ENCODE measurements around the gene PCA3. TPM values are rescaled to one million over a fixed set of nuclear protein-coding genes. Genes with fewer than 3 reads are reported as not detected.

The PCA3 gene
- total and polyA plus RNA-seq, 9 of the 15 experiments (the other 6 are each of a cell fraction or from before 2014, with no cell fraction given) = not detected

- H2AFZ ChIP-seq (ENCODE audit: low read depth, low read length) = no peak overlapping the region
- in situ Hi-C loops (cut with MboI) = no loop called here
- 0% methylated on average over 1 of the region's 1 CpG for WGBS (ENCODE audit: insufficient coverage, low coverage, missing lambda C conversion rate)
These were observed 25.6 kb downstream of the PCA3 start for GRCh38 chr9:76789840-76790239.

DNA sequence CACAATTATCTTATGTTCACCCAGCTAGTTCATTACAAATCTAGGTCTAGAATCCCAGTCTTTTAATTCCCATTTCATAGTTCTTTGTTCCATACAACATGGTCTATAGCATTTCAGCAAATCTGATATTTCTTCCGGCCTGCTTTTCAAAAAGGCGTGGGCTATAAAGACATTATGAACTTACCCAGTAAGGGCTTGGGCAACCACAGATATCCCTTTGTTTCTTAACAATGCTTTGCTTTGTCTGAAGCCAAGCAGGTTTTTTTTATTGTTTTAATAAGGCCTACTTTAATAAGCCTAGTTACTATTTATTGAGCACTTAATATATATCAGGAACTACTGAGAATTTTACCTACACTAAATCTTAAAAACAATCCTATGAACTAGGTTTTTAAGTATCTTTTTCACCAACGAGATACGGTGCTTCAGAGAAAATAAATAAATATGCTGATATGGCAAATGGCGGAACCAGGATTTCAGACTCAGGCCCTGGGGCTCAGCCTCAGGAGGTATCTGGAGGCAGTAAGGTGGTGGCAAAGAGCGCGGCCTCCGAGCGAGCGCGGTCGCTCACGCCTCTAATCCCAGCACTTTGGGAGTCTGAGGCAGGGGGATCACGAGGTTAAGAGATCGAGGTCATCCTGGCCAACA is 29.7 kb downstream of the PCA3 start:
- Histone ChIP-seq H3K36me3 (ENCODE audit: control insufficient read depth, insufficient read depth, low read length) (no peaks in the 10 kb centered on the region), H3K9me3 (replicated peaks; ENCODE audit: control insufficient read depth, insufficient read depth, low read depth, low read length) (no peaks in the 10 kb centered on the region), H3K9ac (ENCODE audit: insufficient read depth in 1 of 2, low read depth in 2 of 2, low read length in 2 of 2) (no peak overlapping the region), H2AFZ (ENCODE audit: low read depth, low read length) (no peak overlapping the region), H3K79me2 (ENCODE audit: control insufficient read depth, insufficient read depth, low read length) (no peaks in the 10 kb centered on the region), H3K27me3 (ENCODE audit: control insufficient read depth in 2 of 2, insufficient read depth in 2 of 2, low read length in 2 of 2) (peaks cover 0 to 4% of the 10 kb centered on the region in 2 experiments; a peak in 2 of 5 replicates), H4K20me1 (replicated peaks; ENCODE audit: control insufficient read depth, insufficient read depth, low read length) (no peaks in the 10 kb centered on the region), H3K27ac (ENCODE audit: extremely low read depth, low read depth, low read length) (no peak overlapping the region), H3K4me3 (no peak overlapping the region), H3K4me1 (replicated peaks in 1 of 2; ENCODE audit: control insufficient read depth in 2 of 2, insufficient read depth in 2 of 2, low read length in 2 of 2) (no peaks in the 10 kb centered on the region), H3K4me2 (ENCODE audit: insufficient read depth, low read length) (no peak overlapping the region), H3K9me1 (ENCODE audit: control insufficient read depth, insufficient read depth, low read length) (no peaks in the 10 kb centered on the region)
- FAIRE-seq = no peak
- BruUV-seq (replicated peaks) = no TSS peak
- intact Hi-C loops (cut with micrococcal nuclease) = no loop called here
- DNase-seq (ENCODE audit: extremely low read depth in 1 of 4, low spot score in 3 of 4) = no peak
- WGBS (ENCODE audit: insufficient coverage, low coverage, missing lambda C conversion rate) = under 1% methylated on average over 15 of the region's 15 CpGs
- ChIA-PET POLR2A (no interaction called here), CTCF (ENCODE audit: low intra/inter-chr PET ratio) (no interaction called here)
- in situ Hi-C loops (cut with MboI) = no loop called here
- ATAC-seq = no peak
- no peak for TF ChIP-seq HMBOX1 (IDR thresholded peaks at IDR 0.05)
- 0 out of 2 replicates have a peak, but pooled peaks have one; percentile 19 for TF ChIP-seq MAFG (tag; conservative IDR thresholded peaks at IDR 0.05)
- TF ChIP-seq ZBTB17 (CRISPR knock-in tag; IDR thresholded peaks at IDR 0.05) = no peak
- no peak for TF ChIP-seq CREB3L1 (IDR thresholded peaks at IDR 0.05; ENCODE audit: borderline replicate concordance, low read depth)
- no peak for TF ChIP-seq GTF2A2 (tag; IDR thresholded peaks at IDR 0.05)
- TF ChIP-seq CHD4 (IDR thresholded peaks at IDR 0.05; ENCODE audit: insufficient read depth, insufficient replicate concordance, low read depth, low read length, poor library complexity, severe bottlenecking) = no peak
- TF ChIP-seq STAG1 (CRISPR knock-in tag; IDR thresholded peaks at IDR 0.05; ENCODE audit: borderline replicate concordance) = no peak
- no peak for TF ChIP-seq ZNF57 (CRISPR knock-in tag; IDR thresholded peaks at IDR 0.05)
- peak; percentile 29; the same call in 1 of the 2 replicates for TF ChIP-seq ZNF316 (IDR thresholded peaks at IDR 0.05)
- peak; percentile 24; the same call in 1 of the 2 replicates for TF ChIP-seq C11orf30 (IDR thresholded peaks at IDR 0.05; ENCODE audit: low read depth)

More at GRCh38 chr9:76789840-76790239, 25.6 kb downstream of the PCA3 start:
- DNase-seq (ENCODE audit: extremely low read depth in 1 of 4, low spot score in 3 of 4) = no peak
- no TSS peak for BruUV-seq (replicated peaks)
- H3K79me2 ChIP-seq (ENCODE audit: control insufficient read depth, insufficient read depth, low read length) = no peaks in the 10 kb centered on the region
- no peak for TF ChIP-seq TAF15 (IDR thresholded peaks at IDR 0.05; ENCODE audit: low read depth, low read length)
- no peak for TF ChIP-seq HOXB6 (CRISPR knock-in tag; IDR thresholded peaks at IDR 0.05; ENCODE audit: borderline replicate concordance)
- TF ChIP-seq ELF2 (CRISPR knock-in tag; IDR thresholded peaks at IDR 0.05) = no peak
- TF ChIP-seq ID3 (CRISPR knock-in tag; IDR thresholded peaks at IDR 0.05) = no peak
- TF ChIP-seq ID3 (tag; IDR thresholded peaks at IDR 0.05) = no peak
- no peak for TF ChIP-seq ELF1 (tag; IDR thresholded peaks at IDR 0.05)
- FAIRE-seq = no peak
- H3K27me3 ChIP-seq (ENCODE audit: control insufficient read depth in 2 of 2, insufficient read depth in 2 of 2, low read length in 2 of 2) = peaks cover 0 to under 1% of the 10 kb centered on the region in 2 experiments; a peak in 2 of 5 replicates
- no peaks in the 10 kb centered on the region for H3K9me3 ChIP-seq (replicated peaks; ENCODE audit: control insufficient read depth, insufficient read depth, low read depth, low read length)
- H3K36me3 ChIP-seq (ENCODE audit: control insufficient read depth, insufficient read depth, low read length) = no peaks in the 10 kb centered on the region
- POLR2A ChIA-PET = no interaction called here
- no peak for ATAC-seq
- no peaks in the 10 kb centered on the region for H4K20me1 ChIP-seq (replicated peaks; ENCODE audit: control insufficient read depth, insufficient read depth, low read length)
- CTCF ChIA-PET (ENCODE audit: low intra/inter-chr PET ratio) = no interaction called here
- no peaks in the 10 kb centered on the region for H3K9me1 ChIP-seq (ENCODE audit: control insufficient read depth, insufficient read depth, low read length)
- no peak overlapping the region for H3K27ac ChIP-seq (ENCODE audit: extremely low read depth, low read depth, low read length)
- no peak overlapping the region for H3K4me3 ChIP-seq
- H3K9ac ChIP-seq (ENCODE audit: insufficient read depth in 1 of 2, low read depth in 2 of 2, low read length in 2 of 2) = no peak overlapping the region
- no peak overlapping the region for H3K4me2 ChIP-seq (ENCODE audit: insufficient read depth, low read length)
- intact Hi-C loops (cut with micrococcal nuclease) = no loop called here
- H3K4me1 ChIP-seq (replicated peaks in 1 of 2; ENCODE audit: control insufficient read depth in 2 of 2, insufficient read depth in 2 of 2, low read length in 2 of 2) = no peaks in the 10 kb centered on the region
